HG03159 (cell line): ENCODE results near the gene IL9R.
"Not testable (repeated sequence)": the region's sequence is repeated elsewhere in the genome, so short reads cannot be mapped to it uniquely, and the experiment has no call there.

Source experiments
- ATAC-seq: cut with Tn5 transposase; IDR thresholded peaks from one replicate; pipeline ENCODE4 v1.9.1; 2021; ENCODE audit warnings: mild to moderate bottlenecking, moderate library complexity; ENCODE audit not compliant: unreplicated experiment

Gene IL9R

GRCh38 chrX:156029296-156029695 lies 31.8 kb downstream of the IL9R start:
- not testable (repeated sequence) for ATAC-seq

GRCh38 chrX:156029707-156030442 lies 32.4 kb downstream of the IL9R start:
- ATAC-seq, result not testable (repeated sequence)

GRCh38 chrX:156030474-156030873 lies 33.0 kb downstream of the IL9R start:
- not testable (repeated sequence) for ATAC-seq
